ENCODE results near the gene GANAB. TPM values are rescaled to one million over a fixed set of nuclear protein-coding genes. Genes with fewer than 3 reads are reported as not detected.

The GANAB gene
- total RNA-seq, 1 donor from 2014 or later: 271 TPM

- DNase-seq (ENCODE audit: low read depth): no peak
- Histone ChIP-seq H3K36me3 (ENCODE audit: control insufficient read depth, insufficient read depth, low read length) (peaks cover 1% of the 10 kb centered on the region), H3K4me3 (ENCODE audit: low read depth, low read length) (no peak overlapping the region), H3K27me3 (ENCODE audit: control insufficient read depth, insufficient read depth, low read length) (no peaks in the 10 kb centered on the region)
- TF ChIP-seq, protein P1, sequence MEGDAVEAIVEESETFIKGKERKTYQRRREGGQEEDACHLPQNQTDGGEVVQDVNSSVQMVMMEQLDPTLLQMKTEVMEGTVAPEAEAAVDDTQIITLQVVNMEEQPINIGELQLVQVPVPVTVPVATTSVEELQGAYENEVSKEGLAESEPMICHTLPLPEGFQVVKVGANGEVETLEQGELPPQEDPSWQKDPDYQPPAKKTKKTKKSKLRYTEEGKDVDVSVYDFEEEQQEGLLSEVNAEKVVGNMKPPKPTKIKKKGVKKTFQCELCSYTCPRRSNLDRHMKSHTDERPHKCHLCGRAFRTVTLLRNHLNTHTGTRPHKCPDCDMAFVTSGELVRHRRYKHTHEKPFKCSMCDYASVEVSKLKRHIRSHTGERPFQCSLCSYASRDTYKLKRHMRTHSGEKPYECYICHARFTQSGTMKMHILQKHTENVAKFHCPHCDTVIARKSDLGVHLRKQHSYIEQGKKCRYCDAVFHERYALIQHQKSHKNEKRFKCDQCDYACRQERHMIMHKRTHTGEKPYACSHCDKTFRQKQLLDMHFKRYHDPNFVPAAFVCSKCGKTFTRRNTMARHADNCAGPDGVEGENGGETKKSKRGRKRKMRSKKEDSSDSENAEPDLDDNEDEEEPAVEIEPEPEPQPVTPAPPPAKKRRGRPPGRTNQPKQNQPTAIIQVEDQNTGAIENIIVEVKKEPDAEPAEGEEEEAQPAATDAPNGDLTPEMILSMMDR (IDR thresholded peaks at IDR 0.05; ENCODE audit: insufficient read depth, low read length, poor library complexity, severe bottlenecking): no peak
Measured at GRCh38 chr11:62578541-62578940, 67.9 kb downstream of the GANAB start.

DNA sequence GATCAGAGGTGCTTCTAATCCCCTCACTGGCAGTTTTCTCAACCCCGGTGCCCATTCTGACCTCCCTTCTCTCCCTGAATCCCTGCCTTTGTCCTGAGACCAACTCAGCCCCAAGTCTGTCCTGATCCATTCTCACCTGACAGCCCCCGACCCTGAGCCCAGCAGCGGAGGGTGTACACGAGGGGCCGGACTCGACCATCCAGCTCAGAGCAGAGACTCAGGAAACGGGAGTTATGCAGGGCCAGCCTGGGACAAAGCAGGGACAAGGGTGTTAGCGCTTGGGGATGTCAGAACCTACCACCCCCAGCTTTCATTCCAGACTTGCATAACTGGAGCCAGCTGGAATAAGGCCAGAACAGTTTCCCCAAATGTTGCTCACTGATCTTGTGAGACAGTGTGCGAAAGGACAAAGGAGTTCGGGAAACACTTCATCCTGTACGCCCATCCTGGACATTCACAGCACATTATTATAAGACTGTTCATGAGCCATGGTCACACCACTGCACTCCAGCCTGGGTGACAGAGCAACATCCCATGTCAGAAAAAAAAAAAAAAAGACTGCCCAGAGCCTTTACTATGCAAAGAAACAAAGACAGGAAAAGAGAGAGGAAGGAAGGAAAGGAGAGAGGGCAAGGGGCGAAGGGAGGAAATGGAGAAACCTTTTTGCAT, 69.2 kb downstream of the GANAB start:
- Histone ChIP-seq H3K4me3 (ENCODE audit: low read depth, low read length) (no peak overlapping the region), H3K27me3 (ENCODE audit: control insufficient read depth, insufficient read depth, low read length) (no peaks in the 10 kb centered on the region), H3K36me3 (ENCODE audit: control insufficient read depth, insufficient read depth, low read length) (peaks cover 1% of the 10 kb centered on the region)
- TF ChIP-seq, protein P1 (IDR thresholded peaks at IDR 0.05; ENCODE audit: insufficient read depth, low read length, poor library complexity, severe bottlenecking): no peak
- no peak for DNase-seq (ENCODE audit: low read depth)

GRCh38 chr11:62575837-62576236, 70.6 kb downstream of the GANAB start:
- H3K36me3 ChIP-seq (ENCODE audit: control insufficient read depth, insufficient read depth, low read length): peaks cover 5% of the 10 kb centered on the region
- TF ChIP-seq, protein P1 (IDR thresholded peaks at IDR 0.05; ENCODE audit: insufficient read depth, low read length, poor library complexity, severe bottlenecking): no peak
- no peak for DNase-seq (ENCODE audit: low read depth)
- no peak overlapping the region for H3K4me3 ChIP-seq (ENCODE audit: low read depth, low read length)
- no peaks in the 10 kb centered on the region for H3K27me3 ChIP-seq (ENCODE audit: control insufficient read depth, insufficient read depth, low read length)

DNA sequence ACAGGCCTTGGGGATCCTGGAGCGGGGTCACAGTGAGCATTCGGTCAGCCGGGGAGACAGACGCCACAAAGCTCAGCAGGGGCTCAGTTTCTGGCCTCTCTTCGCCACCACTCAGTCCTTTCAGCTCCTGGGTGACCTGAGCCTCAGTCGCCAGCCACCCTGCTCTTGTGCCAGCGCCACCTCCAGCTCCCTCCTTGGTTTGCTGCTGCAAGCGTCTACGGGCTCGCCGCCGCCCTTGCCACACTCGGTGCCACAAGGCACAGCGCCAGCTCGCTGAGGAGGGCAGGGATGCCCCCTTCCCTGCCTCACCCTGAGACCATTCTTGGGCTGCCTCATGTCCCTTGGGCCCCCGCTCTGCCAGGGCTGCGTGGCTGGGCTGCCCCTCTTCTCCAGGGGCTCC, 71.3 kb downstream of the GANAB start:
- no peaks in the 10 kb centered on the region for H3K27me3 ChIP-seq (ENCODE audit: control insufficient read depth, insufficient read depth, low read length)
- peak overlapping the region; percentile 49 for H3K4me3 ChIP-seq (ENCODE audit: low read depth, low read length)
- DNase-seq (ENCODE audit: low read depth): no peak
- TF ChIP-seq, protein P1 (IDR thresholded peaks at IDR 0.05; ENCODE audit: insufficient read depth, low read length, poor library complexity, severe bottlenecking): no peak
- H3K36me3 ChIP-seq (ENCODE audit: control insufficient read depth, insufficient read depth, low read length): peaks cover 6% of the 10 kb centered on the region

Other genes with a start within 250 kb of the GANAB start
- gene SCGB1A1, start 227.6 kb downstream of the GANAB start, total RNA-seq: not detected in 2 replicates
- gene AHNAK, start 99.8 kb downstream of the GANAB start, total RNA-seq: 224 and 226 TPM in 2 replicates
- 2,411 and 2,583 TPM in 2 replicates for gene EEF1G, start 72.7 kb downstream of the GANAB start, total RNA-seq
- gene TUT1, start 55.1 kb downstream of the GANAB start, total RNA-seq: 15.0 and 15.2 TPM in 2 replicates
- 136 and 137 TPM in 2 replicates for gene MTA2, start 44.7 kb downstream of the GANAB start, total RNA-seq
- gene EML3, start 33.8 kb downstream of the GANAB start, total RNA-seq: 20.9 and 21.1 TPM in 2 replicates
- gene ROM1, start 33.4 kb downstream of the GANAB start, total RNA-seq: 0.55 and 1.4 TPM in 2 replicates
- gene B3GAT3, start 24.6 kb downstream of the GANAB start, total RNA-seq: 68.7 and 80.8 TPM in 2 replicates
- gene INTS5, start 6.7 kb upstream of the GANAB start, total RNA-seq: 26.9 and 36.4 TPM in 2 replicates
- 64.8 and 76.5 TPM in 2 replicates for gene C11orf98, start 18.6 kb upstream of the GANAB start, total RNA-seq
- gene CSKMT, start 18.7 kb upstream of the GANAB start, total RNA-seq: 3.4 and 4.0 TPM in 2 replicates
- 8.0 and 8.1 TPM in 2 replicates for gene UQCC3, start 25.1 kb upstream of the GANAB start, total RNA-seq
- gene LBHD1, start 25.7 kb upstream of the GANAB start, total RNA-seq: 4.1 and 4.6 TPM in 2 replicates
- 289 and 321 TPM in 2 replicates for gene UBXN1, start 32.5 kb upstream of the GANAB start, total RNA-seq
- 0.25 TPM in 1 of 2 replicates, not detected in the other for gene LRRN4CL, start 42.9 kb upstream of the GANAB start, total RNA-seq
- gene BSCL2, start 60.8 kb upstream of the GANAB start, total RNA-seq: 45.2 and 56.1 TPM in 2 replicates
- not detected in 2 replicates for gene GNG3, start 61.1 kb upstream of the GANAB start, total RNA-seq
- 12.8 and 14.3 TPM in 2 replicates for gene HNRNPUL2, start 80.8 kb upstream of the GANAB start, total RNA-seq
- gene TTC9C, start 81.9 kb upstream of the GANAB start, total RNA-seq: 37.5 and 38.6 TPM in 2 replicates
- 17.3 and 18.8 TPM in 2 replicates for gene ZBTB3, start 107.5 kb upstream of the GANAB start, total RNA-seq
- 98.3 and 120 TPM in 2 replicates for gene POLR2G, start 115.0 kb upstream of the GANAB start, total RNA-seq
- 19.4 and 29.1 TPM in 2 replicates for gene TAF6L, start 124.8 kb upstream of the GANAB start, total RNA-seq
- gene TMEM179B, start 140.8 kb upstream of the GANAB start, total RNA-seq: 66.7 and 72.5 TPM in 2 replicates
- 32.8 and 41.3 TPM in 2 replicates for gene TMEM223, start 145.4 kb upstream of the GANAB start, total RNA-seq
- 40.9 and 41.4 TPM in 2 replicates for gene NXF1, start 158.8 kb upstream of the GANAB start, total RNA-seq
- 30.2 and 34.3 TPM in 2 replicates for gene STX5, start 185.4 kb upstream of the GANAB start, total RNA-seq
- not detected in 2 replicates for gene TEX54, start 186.2 kb upstream of the GANAB start, total RNA-seq
- 90.2 and 92.8 TPM in 2 replicates for gene WDR74, start 193.0 kb upstream of the GANAB start, total RNA-seq
- gene SLC3A2, start 234.3 kb upstream of the GANAB start, total RNA-seq: 441 and 475 TPM in 2 replicates

Data from kidney epithelial cell (primary cell).